GM18519 (cell line): ENCODE data around the gene UPF2.

Source experiments
- ATAC-seq: cut with Tn5 transposase; IDR thresholded peaks from one replicate; pipeline ENCODE4 v1.9.1; 2021; ENCODE audit warnings: mild to moderate bottlenecking, moderate library complexity; ENCODE audit not compliant: unreplicated experiment, low FRiP score

UPF2 gene

DNA sequence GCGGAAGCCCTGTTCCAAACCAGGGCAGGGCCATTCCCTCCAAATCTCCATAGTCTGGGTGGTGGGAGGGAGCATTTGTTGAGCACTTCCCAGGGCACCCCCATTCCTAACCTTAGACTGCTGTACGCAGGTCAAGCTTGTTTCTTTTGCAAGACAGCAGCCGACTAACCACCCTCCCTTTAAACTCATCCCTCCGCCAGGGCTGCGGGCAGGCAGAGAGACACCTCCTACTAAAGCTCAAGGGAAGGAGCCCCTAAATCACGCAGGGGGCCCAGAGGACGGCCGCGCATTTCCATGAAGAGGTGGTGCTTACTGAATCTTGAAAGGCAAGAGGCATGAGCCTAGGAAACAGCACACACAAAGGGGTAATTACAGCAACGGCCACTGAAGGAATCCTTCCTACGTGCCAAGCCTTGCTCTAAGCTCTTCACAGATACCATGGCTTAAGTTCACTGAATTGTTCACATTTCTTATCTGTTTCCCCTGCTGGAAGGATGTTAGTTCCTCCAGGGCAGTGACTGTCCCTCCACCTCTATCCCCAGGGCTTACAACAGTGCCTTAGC lies 129.4 kb downstream of the UPF2 start:
- ATAC-seq: no peak

DNA sequence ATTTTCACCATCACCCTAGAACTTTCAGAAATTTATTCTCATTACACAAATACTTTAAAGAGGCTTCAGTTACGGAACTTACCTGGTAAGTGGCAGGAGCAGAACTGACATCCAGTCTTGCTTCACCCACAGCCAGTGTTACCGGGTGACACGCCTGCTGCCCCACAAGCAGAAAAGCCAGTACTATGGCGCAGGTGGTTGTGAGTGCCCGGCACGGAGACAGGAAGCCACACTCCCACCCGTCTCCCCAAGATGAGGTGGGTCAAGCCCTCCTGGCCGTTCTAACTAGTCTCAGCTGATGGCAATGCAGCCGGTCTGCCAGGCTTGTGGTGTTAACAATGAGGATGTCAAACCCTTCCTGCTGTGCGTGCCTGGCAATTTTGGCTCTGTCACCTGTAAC lies 132.5 kb downstream of the UPF2 start:
- no peak for ATAC-seq

DNA sequence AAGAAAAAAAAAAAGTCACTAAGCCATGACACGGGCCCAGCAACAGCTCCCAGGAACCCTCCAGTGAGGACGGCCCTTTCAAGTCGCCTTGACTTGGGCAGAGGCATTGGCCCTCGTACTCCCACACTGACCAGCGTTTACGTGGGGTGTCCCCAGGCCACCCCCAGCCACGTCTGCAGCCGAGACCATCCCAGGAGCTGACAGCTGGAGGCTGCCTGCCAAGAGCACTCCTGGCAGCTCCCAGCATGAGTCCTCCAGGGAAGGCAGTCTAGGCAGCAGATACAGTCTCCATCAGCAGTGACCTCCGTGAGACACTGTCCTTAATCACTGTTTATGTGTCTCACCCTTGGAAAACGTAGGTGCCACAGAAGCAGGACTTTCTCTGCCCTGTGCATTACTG lies 133.0 kb downstream of the UPF2 start:
- no peak for ATAC-seq

DNA sequence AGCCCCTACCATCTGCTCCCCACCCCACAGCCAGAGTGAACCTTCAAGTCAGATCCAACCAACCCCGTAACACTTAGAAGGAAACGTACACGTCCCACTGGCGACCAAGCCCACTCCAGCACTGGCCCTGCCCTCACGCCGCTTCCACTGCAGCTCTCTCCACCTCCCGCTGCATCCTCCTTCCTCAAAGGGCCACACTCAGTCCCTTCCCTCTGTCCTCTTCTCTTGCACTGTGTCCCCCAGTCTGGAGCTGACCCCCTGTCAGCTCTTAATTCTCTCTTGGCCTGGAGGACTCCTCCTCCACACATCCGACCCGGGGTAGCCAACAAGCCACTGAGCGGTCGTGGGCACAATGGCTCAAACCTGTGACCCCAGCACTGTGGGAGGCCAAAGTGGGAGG lies 133.6 kb downstream of the UPF2 start:
- ATAC-seq: no peak

DNA sequence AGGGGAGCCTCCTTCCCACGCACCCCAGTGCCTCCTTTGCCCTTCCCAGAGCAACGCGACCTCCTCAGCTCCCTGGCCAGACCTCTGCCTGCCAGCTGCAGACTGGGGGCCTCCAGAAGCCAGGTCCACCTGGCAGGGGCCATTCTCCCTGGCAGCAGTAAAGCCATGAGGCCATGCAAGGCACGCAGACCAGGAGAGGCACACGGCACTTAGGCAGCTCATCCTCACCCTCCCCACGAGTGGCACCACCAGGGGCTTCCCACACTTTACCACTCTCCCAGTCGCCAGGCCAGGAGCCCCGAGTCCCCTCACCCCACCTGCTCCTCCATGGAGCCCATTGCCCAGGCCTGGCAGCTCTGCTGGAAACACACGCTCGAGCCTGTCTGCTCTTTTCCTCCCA lies 134.1 kb downstream of the UPF2 start:
- no peak for ATAC-seq

DNA sequence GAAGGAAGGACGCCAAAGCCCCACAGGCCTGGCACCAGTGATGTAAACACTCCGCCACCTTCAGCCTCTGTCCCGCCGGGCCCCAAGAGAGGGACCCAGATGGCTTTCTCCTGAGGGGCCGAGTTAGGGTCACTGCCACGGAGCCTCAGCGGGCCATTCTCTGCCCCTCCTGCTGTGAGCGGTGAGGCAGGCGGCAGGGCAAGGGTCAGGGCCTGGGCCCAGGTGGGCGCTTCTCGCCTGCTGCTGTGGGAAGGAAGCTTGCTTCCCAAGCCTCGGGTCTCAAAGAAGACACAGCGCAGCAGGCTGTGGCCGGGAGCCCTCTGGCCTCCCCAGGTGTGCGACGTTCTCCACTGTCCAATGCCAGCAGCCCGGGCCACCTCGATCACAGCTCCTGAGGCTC lies 134.7 kb downstream of the UPF2 start:
- ATAC-seq: no peak

DNA sequence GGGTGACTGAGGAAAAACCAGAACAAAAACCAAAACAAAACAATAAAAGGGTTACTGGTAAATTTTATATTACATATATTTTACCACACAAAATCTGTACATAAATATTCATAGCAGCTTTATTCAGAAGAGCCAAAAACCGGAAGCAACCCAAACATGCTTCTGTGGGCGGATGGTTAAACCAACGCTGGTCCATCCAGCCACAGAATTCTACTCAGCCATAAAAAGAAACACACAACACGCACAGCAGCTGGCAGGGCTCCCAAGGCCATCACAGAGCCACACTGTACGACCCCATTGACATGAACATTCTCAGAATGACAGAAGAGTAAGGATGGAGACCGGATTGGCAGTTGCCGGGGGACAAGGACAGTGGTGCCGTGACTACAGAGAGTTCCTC lies 135.9 kb downstream of the UPF2 start:
- no peak for ATAC-seq

DNA sequence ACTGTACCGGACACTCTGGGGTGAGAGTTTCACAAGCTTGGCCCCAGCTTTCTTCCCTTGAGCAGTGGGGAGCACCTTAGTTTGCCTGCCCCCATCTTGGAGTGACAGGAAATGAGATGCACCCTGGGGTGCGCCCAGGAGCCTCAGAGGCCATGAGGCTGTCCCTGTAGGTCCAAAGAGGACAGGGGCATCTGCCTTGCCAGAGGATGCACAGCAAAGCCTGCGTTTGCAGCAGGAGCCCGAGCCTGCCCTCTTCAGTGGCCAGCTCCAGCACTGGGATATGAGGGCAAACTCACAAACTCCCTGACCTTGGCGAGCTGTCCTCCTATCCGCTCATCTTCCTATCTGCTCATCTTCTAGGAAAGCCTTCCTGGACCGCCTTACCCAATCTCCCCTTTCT lies 140.0 kb downstream of the UPF2 start:
- no peak for ATAC-seq

DNA sequence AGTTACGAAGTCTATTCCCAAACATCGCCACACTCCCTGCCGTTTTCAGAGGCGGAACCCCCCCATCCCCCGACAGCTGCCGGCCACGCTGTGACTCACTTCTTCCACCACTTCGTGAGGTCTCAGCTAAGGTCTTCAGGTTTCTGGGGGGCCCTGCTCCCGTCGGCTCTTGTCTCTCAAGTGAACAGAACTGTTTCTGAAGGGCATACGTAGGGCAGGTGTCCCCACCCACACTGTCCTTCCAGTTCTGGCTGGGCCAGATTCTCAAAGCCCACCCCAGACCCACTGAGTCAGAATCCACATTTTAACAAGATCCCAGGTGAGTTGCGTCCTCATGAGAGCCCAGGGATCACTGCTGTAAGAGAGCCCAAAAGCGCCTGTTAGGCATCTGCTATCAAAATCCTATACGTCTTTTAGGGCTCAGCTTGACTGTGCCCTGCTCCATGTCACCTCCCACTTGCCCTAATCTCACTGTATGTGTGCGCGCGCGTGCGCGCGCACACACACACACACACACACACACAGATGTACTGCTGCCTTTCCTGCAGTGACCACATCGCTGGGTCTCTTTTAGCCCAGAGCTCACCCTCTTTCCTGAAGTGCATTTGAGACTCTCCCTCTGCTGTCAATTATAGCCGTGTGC lies 140.7 kb downstream of the UPF2 start:
- ATAC-seq: no peak

DNA sequence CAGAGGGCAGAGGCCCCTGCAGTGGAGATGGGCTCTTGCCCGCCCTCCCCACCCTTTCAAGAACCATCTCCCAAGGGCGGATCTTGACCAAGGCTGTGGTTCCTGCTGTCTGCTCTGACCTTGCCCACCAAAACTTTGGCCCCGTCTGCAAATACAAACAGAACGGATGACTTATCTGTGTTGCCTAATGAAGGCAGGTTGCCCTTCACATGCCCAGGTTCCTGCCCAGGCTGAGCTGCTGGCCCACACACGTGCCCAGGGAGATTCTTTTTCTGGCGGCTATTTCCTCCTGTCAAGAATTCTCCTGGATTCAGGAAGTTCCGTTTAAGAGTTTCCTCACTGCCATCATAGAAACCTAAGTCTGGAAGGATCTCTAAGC lies 141.2 kb downstream of the UPF2 start:
- ATAC-seq: no peak

DNA sequence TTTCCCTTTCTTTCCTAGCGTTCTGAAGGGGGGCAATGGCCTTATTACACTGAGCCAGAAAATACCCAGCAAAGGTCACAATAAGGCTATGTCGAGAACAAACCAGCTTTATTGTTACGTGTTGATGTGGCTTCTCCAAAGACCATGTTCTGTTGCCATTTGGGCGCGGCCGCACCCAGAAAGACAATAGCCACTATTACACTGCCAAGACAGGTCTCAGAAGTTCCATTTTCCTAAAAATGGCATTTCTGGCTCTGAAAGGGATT lies 141.6 kb downstream of the UPF2 start:
- ATAC-seq: no peak

DNA sequence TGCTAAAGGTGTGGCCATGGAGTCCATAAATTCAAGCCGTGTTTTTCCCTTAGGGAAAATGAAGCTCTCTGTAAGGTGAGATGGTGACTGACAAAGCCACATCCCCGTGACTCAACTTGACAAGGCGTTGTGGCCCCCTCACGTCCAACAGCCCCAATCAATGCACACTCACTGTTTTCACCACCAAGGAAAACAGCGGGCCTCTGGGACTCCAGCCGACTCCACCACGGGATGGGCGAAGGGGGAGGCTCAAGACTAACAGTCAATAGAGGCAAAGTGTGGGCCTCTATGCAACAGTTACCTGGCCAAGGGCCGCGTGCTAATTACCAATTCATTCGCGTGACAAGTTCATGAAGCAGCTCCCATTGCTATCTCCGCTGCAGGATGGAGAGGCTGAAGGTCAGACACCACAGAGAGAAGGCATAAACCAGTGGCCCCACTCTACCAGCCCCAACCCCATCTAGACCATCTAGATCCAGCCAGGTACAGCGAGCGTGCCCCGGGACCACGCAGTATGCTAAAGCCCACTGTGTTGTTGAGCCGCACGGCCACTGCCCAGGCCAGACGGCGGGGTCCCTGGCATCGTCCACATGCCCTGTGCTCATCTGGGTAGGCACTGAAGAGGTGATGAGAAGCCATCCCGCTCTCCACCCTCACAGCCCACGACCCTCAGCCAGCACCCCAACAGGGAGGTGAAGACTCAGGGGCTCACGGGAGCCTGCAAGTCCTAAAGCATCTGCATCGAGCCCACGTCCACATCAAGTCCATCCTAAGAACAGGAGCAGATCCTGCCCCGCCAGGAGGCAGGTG lies 143.3 kb downstream of the UPF2 start:
- ATAC-seq: no peak

DNA sequence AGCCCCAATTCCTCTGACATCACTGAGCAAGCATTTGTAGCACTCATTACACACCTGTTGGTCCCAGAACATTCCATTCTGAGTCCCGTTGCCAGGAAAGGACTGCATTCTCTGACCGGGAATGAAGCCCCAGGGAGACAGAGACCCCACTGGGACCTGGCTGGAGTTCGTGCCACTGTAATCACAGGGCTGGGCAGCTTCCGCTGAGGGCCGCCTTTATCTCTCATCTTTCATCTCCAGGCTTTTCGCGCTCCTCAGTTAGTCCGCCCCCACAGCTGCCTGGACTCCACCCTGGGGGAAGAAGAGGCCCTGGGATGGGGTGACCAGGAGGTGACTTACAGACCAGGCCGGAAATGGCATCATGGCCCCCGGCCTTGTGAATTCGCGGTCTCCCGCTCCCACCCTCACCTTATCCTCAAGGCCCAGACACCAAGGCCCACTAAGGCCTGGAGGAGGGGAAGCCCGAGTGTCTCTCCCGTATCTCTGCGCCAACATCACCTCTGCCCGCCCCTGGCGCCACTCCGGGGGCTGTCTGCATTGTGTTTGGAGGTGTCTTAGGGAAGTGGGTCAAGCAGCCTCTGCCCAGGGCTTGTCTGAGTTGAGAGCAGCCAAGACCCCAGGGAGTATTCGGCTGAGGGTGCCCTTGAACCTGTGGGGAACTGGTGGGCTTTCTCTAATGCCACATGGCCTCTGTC lies 144.1 kb downstream of the UPF2 start:
- ATAC-seq: no peak

DNA sequence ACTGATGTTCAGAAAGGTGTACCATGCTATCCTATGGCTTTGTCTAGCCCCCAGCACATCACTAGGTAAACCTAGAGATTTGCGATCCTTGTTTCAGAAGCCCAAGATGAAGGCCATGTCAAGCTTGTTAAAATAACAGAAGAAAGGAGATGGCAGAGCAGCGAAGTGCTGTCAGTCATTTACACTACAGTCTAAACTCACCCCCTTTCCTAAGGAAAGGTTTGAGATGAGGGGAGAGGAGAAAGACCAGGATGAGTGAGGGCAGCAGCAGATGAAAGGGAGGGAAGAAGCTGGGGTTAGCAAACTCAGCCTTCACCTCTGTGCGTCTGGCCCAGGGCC lies 144.6 kb downstream of the UPF2 start:
- no peak for ATAC-seq

DNA sequence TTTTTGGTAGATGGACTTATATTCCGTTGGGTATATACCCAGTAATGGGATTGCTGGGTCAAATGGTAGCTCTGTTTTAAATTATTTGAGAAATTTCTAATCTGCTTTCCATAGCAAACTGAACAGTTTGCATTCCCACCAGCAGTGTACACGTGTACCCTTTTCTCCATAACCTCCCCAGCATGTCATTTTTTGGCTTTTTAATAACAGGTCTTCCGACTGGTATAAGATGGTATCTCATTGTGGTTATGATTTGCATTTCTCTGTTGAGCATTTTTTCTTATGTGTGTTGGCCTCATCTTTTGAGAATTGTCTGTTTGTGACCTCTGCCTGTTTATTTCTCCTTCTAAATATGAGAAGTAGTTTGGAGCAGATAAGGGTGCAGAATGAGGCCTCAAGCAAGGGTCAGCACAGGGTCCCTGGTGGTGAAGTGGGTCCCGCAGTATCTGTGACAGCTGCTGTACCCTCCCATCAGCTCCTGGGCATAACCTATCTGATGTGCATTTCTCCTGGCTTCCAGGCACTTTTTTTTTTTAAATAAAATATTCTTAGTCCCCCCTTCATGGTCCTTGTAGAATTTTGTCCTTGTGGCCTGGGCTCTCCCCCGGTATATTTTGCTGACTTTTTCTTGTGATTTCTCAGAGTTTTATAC lies 145.9 kb downstream of the UPF2 start:
- ATAC-seq: no peak

DNA sequence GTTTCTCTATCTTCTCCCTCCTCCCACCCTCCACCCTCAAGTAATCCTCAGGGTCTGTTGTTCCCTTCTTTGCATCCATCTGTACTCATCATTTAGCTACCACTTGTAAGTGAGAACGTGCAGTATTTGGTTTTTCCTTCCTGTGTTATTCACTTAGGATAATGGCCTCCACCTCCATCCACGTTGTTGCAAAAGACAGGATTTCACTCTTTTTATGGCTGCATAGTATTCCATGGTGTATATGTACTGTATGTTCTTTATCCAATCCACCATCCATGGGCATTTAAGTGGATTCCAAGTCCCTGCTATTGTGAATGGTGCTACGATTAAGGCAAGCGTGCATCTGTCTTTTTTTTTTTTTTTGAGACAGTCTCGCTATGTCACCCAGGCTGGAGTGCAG lies 147.0 kb downstream of the UPF2 start:
- ATAC-seq: no peak

DNA sequence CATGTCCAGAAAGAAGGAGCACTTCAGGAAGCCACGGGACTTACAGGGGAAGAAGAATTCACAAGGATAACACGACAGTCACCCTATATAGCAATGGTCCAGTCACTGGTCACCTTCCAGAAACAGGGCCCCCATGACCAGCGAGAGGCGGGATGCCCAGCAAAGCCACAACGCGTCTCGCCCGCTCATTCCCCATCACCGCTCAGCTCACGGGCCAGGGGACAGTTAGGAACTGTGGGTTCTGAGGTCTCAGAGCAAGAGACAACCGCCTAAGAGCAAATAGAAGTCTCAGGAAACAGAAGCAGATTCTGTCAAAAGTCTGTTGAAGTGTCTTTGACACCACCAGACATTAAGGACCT lies 147.5 kb downstream of the UPF2 start:
- ATAC-seq: no peak

DNA sequence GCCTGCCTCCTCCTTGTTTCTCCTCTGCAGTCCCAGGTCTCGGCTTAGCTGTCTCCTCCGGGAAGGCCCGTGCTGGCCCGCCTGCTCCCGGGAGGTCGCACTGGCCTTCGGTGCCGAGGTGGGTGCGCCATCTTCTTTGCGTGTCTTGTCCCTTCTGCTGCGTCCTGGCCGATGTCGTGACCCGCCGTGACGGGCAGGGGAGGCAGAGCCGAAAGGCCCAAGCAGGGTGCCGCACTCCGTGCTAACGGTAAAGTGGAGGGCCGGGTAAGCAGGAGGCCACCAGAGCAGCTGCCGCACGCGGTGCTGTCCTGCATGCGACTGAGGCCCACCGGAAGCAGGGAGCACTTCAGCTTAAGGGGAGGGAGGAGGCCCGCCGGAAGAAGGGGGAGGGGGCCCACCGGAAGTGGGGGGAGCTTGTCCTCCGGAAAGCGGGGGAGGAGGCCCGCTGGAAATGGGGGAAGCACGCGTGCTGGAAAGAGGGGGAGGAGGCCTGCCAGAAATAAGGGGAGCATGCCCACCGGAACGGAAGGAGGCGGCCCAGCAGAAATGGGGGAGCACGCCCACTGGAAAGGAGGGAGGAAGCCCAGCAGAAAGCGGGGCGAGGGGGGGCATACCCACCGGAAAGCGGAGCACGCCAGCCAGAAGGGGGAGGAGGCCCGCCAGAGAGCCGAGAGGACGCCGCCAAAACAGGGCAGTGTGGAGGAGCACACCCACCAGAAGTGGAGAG lies 148.1 kb downstream of the UPF2 start:
- no peak for ATAC-seq

DNA sequence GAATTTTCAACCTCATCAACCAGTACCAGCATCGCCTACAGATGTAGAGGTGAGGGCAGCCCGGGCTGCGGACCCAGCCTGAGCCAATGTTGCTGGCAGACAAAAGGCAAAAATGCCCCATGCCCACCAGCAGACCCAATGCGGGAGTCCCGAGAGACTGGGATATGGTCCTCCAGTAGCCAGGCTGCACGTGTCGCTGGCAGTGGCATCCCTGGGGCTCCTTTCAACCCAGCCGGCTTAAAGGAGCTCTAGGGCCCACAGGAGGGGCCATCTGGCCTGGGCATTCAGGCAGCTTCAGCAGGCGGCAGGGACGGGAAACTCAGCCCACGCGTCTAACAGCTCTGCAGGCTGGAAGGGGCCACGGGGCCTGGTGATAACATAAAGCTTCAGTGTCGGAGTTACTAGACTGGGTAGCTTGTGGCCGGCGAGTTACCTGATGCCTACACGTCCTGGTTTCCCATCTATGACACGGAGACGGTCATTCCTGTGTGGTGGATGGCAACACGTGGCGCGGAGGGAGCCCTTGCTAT lies 148.8 kb downstream of the UPF2 start:
- ATAC-seq: no peak

DNA sequence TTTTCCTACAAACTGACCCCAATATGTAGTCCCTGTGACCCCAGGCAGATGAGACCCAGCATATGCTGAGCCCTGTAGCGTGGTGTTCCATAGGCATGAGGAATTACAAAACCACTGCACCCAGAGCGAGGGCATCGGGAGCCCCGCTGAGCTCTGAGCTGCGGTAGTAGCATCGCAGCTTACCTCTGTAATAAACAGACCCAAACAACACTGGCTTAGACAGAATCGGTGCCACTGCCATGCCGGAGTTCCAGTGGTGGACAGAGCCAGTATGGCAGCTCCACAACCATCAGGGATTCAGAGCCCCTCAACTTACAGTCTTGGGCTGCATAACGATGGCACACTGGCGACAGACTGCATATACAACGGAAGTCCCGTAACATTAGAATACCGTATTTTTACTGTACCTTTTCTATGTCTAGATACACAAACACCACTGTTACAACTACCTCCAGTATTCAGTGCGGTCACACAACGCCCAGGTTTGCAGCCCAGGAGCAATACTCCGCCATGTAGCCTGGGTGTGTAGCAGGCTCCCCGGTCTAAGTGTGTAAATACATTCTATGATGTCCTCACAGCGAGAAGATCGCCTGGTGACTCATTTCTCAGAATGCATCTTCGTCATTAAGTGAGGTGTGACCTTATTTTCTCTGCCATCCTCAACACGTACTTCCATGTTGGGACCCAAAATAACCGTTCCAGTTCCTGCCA lies 150.7 kb downstream of the UPF2 start:
- no peak for ATAC-seq
